HAP-1 (cell line): ENCODE data around the gene MEI4.
A peak's percentile ranks its signal among the peaks of the same experiment; 100 is the strongest.

Experiments used
- DNase-seq, 2 experiments: peaks; one replicate each; pipeline ENCODE4 v3.0.0-alpha.2; 2016 to 2020; ENCODE audit warnings: low spot score in 2 of 2
- H3K27me3 ChIP-seq: fragments of 250-450 bp; sonication (Bioruptor Pico); 2 replicates; pipeline ENCODE4 v1.5.1; 2020; ENCODE audit warnings: low read depth, mild to moderate bottlenecking, moderate library complexity
- H3K36me3 ChIP-seq: fragments of 250-450 bp; sonication (Bioruptor Pico); replicated peaks from 2 replicates; pipeline ENCODE4 v1.5.1; 2020; ENCODE audit warnings: mild to moderate bottlenecking
- H3K4me1 ChIP-seq: fragments of 250-450 bp; sonication (Bioruptor Pico); 2 replicates; pipeline ENCODE4 v1.5.1; 2020; ENCODE audit warnings: mild to moderate bottlenecking
- H3K4me3 ChIP-seq: fragments of 250-450 bp; sonication (Bioruptor Pico); 2 replicates; pipeline ENCODE4 v1.5.1; 2020; ENCODE audit warnings: mild to moderate bottlenecking, moderate library complexity
- H3K9me3 ChIP-seq: fragments of 250-450 bp; sonication (Bioruptor Pico); 2 replicates; pipeline ENCODE4 v1.5.1; 2020; ENCODE audit warnings: mild to moderate bottlenecking, moderate library complexity
- in situ Hi-C: fragments of 300-500 bp; cut with MboI; formaldehyde crosslinking; loops from 3 replicates; pipeline ENCODE4 v1.14.3; 2020; ENCODE audit warnings: low sequenced_read_pairs, inconsistent platforms, mixed read lengths

MEI4 gene, protein sequence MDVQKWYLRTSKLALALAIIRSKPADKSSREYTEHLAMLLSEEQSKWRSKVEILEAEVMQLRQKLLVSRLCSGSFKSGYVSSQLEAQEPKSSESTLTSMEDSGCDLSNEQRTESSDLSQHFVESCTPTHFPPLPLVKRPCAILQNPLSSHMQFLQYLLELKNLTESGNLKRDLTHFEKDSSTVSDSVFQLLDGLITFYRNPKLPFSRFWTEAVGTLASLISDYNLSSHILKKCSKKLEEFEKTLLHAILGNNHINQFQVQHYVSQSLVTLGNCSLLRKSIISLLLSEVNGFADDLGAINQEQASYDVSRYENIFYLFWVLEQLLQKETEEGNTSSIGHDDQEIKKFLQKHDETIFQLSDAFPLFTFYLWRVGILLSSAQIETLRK

DNA sequence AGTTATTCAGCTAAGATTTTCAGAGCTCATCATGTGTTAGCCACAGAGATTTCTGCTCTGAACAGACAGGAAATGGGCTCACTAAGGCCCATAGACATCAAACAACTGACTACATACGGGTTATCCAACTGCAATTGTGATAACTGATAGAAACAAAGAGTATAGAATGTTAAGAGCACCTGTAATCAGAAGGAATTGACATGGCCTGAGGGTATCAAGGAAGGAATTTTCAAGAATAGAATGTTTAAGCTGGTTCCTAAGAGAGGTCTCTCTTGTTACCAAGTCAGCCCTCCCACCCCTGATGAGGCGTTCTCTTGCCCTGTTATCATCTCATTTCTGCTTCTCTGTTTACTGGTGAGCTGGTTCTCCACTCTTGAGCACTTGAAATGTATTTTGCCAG is at the start of gene MEI4:
MEI4 (plus strand) TSS at position 301 of the 400 bp plus-strand sequence. CDS start 37,633 bp downstream, outside the sequence.
- H3K4me3 ChIP-seq, result no peak within 1 kb of the TSS
- no peaks in the 10 kb centered on the region for H3K9me3 ChIP-seq
- in situ Hi-C loops, result no loop called here
- H3K27me3 ChIP-seq, result no peaks in the 10 kb centered on the region
- no peaks in the 10 kb centered on the region for H3K36me3 ChIP-seq
- no peaks in the 10 kb centered on the region for H3K4me1 ChIP-seq
- DNase-seq, result no peak

DNA sequence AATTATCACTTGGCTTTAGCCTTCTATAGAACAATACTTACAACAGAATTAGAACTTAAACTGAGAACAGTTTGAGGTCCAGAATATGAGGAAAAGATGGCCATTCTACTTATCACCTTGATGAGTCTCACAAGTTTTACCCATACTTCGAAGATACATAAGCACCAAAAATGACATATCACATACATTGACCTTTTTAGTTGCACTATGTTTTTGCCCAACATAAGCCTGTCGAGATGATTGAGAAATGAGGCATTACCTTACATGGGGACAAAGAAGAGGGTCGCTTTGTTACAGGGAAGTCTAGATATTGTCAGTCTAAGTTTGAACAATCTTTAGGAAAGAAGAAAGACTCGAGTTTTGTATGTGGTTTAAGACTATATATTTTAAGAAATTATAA is 48.4 kb upstream of the MEI4 start:
- Histone ChIP-seq H3K9me3 (no peaks in the 10 kb centered on the region), H3K27me3 (0 out of 2 replicates have a peak, but pooled peaks cover 2% of the 10 kb centered on the region), H3K4me3 (no peak overlapping the region), H3K4me1 (no peaks in the 10 kb centered on the region), H3K36me3 (no peaks in the 10 kb centered on the region)
- DNase-seq, result no peak
- in situ Hi-C loops, result no loop called here

DNA sequence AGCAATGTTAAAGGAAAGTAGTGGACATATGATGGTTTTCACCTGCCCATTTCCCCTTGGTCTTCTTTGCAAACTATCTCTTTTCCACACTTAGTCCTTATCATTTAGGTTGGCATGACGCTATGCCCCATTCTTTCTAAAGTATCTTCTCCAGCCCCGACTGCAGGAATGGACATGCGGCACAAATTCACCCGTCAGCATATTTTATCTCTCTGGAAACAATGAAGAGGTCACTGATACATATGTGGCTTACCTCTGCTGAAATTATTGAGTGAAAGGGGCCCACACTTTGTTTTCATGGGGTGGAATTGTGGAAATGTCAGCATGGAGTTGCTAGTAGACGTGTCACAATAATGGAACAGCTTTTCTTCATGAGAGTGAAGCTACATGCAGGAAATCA is 45.8 kb upstream of the MEI4 start:
- Histone ChIP-seq H3K27me3 (0 out of 2 replicates have a peak, but pooled peaks cover 2% of the 10 kb centered on the region), H3K4me1 (no peaks in the 10 kb centered on the region), H3K36me3 (no peaks in the 10 kb centered on the region), H3K4me3 (no peak overlapping the region), H3K9me3 (no peaks in the 10 kb centered on the region)
- no peak for DNase-seq
- in situ Hi-C loops, result no loop called here

DNA sequence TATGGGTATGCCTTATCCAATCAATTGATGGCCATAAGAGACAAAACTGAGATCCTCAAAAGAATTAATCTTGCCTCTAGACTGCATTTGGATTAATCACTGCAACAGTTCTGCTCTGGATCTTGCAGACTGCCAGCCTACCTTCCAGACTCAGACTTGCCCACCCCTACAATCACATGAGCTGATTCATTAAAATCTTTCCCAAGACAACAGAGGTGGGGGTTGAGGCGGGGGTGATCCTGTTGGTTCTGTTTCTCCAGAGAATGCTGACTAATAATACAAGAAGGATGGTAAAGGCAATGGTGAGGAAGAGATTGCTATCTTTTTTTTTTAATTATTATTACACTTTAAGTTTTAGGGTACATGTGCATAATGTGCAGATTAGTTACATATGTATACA is 43.7 kb upstream of the MEI4 start:
- H3K9me3 ChIP-seq, result no peaks in the 10 kb centered on the region
- 0 out of 2 replicates have a peak, but pooled peaks cover 2% of the 10 kb centered on the region for H3K27me3 ChIP-seq
- in situ Hi-C loops, result no loop called here
- no peaks in the 10 kb centered on the region for H3K4me1 ChIP-seq
- H3K4me3 ChIP-seq, result no peak overlapping the region
- DNase-seq, result no peak
- no peaks in the 10 kb centered on the region for H3K36me3 ChIP-seq

DNA sequence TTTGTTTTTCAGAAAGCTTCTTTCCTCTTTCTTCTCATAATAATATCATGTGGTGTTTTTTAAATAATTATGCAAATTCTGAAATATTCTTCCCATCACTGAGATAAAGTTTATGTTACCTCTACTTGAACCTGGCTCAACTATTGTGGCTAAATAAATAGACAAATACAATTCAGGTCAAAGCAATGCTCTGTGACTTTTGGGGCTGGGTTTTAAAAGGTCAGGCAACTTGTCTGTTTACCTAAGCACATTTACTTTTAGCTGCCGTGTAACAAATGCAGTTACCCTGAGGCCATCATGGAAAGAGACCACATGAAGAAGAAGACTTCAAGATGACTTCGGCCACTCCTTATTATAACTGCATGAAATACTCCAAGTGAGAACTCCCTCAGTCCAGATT is 33.7 kb upstream of the MEI4 start:
- Histone ChIP-seq H3K4me1 (no peaks in the 10 kb centered on the region), H3K4me3 (no peak overlapping the region), H3K27me3 (no peaks in the 10 kb centered on the region), H3K9me3 (no peaks in the 10 kb centered on the region), H3K36me3 (no peaks in the 10 kb centered on the region)
- in situ Hi-C loops, result no loop called here
- no peak for DNase-seq

DNA sequence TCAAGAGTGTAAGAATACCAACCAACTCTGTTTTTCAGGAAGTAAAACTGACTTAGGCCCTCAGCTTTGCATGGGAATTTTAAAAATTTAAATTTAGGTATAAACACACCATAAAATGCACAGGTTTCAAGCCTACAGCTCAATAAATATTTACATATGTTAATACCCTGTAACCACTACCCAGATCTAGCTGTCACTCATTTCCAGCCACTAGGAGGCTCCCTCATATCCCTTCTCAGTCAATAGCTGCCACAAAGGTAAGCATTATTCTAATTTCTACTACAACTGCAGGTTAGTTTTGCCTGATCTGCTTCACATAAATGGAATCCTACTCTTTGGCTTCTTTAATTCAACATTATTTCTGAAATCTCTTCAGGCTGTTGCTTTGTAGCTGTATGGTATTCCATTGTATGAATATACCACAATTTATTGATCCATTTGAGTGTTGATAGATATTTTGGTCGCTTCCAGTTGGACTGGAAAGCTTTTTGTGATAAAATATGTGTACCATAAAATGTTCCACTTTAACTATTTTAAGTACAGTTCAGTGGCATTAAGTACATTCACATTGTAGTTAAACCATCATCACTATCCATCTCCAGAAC is 32.5 kb upstream of the MEI4 start:
- no peak overlapping the region for H3K4me3 ChIP-seq
- no peaks in the 10 kb centered on the region for H3K9me3 ChIP-seq
- H3K27me3 ChIP-seq, result no peaks in the 10 kb centered on the region
- no peaks in the 10 kb centered on the region for H3K36me3 ChIP-seq
- peak; percentile 21 to 52 for DNase-seq
- in situ Hi-C loops, result no loop called here
- no peaks in the 10 kb centered on the region for H3K4me1 ChIP-seq

DNA sequence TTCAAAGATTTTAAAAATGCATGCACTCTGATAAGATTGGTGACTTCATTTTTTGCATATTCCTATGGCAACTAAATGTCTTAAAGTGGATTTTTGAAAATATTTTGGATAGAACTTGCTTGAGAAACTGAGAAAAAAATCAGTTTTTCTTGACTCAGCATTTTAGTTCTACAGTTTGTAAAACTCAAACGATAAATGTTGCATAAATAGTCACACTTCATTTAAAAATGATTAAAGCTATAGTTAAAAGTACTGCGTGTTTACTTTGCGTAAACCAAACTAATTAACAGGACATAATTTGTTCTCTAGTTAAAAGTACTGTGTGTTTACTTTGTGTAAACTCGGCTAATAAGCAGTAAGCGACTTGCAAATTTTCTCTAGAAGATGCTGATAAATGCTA is 28.3 kb upstream of the MEI4 start:
- Histone ChIP-seq H3K9me3 (no peaks in the 10 kb centered on the region), H3K36me3 (no peaks in the 10 kb centered on the region), H3K27me3 (no peaks in the 10 kb centered on the region), H3K4me1 (no peaks in the 10 kb centered on the region), H3K4me3 (no peak overlapping the region)
- in situ Hi-C loops, result no loop called here
- no peak for DNase-seq

DNA sequence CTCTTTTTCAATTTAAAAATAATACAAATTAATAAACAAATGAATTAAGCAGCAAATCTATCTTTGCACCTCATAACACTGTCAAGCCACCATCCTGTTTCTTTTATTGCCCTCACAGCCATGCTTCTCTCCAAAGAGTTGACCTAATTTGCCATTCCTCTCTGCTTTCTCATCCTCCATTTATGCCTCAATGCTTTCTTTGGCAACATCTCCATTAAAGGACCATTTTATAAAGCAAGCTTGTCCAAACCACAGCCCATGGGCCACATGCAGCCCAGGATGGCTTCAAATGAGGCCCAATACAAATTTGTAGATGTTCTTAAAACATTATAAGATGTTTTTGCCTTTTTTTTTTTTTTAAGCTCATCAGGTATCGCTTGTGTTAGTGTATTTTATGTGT is 26.4 kb upstream of the MEI4 start:
- H3K4me1 ChIP-seq, result no peaks in the 10 kb centered on the region
- no peaks in the 10 kb centered on the region for H3K9me3 ChIP-seq
- in situ Hi-C loops, result no loop called here
- DNase-seq, result no peak
- no peak overlapping the region for H3K4me3 ChIP-seq
- H3K27me3 ChIP-seq, result no peaks in the 10 kb centered on the region
- no peaks in the 10 kb centered on the region for H3K36me3 ChIP-seq

DNA sequence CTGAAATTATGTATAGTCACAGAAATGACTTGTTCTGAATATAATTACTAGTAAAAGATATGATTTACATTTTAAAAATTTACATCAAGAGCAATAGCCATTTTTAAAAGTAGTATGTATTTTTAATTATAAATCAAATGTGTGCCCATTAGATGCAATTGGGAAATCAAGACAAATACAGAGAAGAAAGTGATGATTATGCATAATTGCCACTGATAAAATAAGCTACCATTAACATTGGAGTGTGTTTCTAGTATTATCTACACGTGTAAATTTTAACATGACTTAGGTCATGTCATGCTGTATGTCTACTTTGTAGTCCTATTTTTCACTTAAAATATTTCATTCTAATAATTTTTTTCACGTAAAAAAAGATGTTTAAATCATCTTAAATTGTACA is 22.8 kb upstream of the MEI4 start:
- no peaks in the 10 kb centered on the region for H3K9me3 ChIP-seq
- no peaks in the 10 kb centered on the region for H3K4me1 ChIP-seq
- H3K36me3 ChIP-seq, result no peaks in the 10 kb centered on the region
- no peaks in the 10 kb centered on the region for H3K27me3 ChIP-seq
- in situ Hi-C loops, result no loop called here
- DNase-seq, result no peak
- H3K4me3 ChIP-seq, result no peak overlapping the region

DNA sequence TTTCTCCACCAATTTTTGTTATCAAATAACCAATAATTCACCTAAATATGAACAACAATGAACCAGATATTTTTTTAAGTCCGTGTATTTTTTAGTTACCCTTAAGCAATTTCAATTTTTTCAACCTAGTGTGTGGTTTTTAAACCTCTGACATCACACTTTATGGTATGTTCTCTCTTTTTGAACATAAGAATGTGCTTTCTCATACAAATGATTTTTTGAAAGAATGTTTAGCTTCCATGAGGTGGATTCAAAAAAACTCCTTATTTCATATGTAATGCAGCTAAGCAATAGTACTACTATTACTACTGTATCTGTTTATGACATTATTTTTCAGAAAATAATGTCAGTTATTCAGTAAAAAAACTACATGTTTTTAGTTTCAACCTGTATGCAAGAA is 19.4 kb upstream of the MEI4 start:
- DNase-seq, result no peak
- Histone ChIP-seq H3K4me3 (no peak overlapping the region), H3K9me3 (no peaks in the 10 kb centered on the region), H3K36me3 (no peaks in the 10 kb centered on the region), H3K4me1 (no peaks in the 10 kb centered on the region), H3K27me3 (no peaks in the 10 kb centered on the region)
- in situ Hi-C loops, result no loop called here

DNA sequence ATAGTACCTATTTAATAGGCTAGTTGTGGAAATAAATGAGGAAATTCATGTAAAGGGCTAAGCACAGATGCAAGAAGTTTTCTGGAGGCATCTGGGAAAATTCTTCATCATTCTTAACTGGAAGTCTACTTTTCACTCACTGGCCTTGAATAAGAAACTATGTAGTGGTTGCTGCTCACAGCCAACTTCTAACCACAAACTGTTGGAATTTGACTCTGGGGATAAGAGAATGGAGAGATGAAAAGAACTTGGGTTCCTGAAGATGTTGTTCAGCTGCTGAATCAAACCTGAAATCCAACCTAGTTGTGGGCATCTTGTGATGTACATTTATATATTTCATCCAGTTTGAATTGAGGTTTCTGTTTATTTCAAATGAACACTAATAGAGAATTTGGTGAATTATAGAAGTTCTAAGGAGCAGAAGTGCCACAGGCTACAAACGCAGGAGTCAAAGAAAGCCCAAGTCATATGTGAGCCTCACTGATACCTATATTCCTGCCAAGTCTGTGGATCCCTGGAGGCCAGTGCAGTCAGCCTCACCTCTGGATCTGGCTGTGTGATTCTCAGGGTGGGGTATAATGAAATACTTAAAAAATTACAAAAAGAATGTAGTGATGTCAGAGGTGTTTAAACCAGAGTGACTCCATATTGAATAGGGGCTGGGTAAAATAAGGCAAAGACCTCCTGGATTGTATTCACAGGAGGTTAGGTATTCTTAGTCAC is 18.7 kb upstream of the MEI4 start:
- Histone ChIP-seq H3K4me1 (no peaks in the 10 kb centered on the region), H3K36me3 (no peaks in the 10 kb centered on the region), H3K27me3 (no peaks in the 10 kb centered on the region), H3K4me3 (no peak overlapping the region), H3K9me3 (no peaks in the 10 kb centered on the region)
- in situ Hi-C loops, result no loop called here
- no peak for DNase-seq

DNA sequence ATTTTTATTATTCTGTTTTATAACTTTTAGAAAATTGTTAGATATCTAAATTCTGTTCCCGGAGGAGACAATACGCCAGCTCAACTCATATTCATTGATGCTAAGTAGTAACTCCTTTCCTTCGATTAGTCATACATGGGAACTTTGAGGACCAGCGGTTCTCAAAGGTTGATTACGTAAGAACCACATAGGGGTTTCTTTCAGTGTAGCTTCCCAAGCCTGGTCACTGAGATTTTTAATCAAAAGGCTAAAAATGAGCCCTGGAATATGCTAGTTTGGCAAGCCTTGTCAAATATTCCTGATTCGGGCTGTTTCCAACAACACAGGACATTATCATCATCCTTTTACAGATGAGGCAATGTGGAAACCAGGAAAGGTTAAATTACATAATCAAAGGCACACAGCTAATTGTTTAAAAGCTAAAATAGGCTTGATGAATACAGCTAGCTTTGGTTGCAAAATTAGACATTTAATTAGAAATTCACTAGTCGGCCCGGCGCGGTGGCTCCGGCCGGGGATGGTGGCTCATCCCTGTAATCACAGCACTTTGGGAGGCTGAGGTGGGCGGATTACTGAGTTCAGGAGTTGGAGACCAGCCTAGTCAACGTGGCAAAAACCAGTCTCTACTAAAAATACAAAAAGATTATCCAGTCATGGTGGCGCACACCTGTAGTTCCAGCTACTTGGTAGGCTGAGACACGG is 14.6 kb upstream of the MEI4 start:
- Histone ChIP-seq H3K4me3 (no peak overlapping the region), H3K36me3 (no peaks in the 10 kb centered on the region), H3K4me1 (no peaks in the 10 kb centered on the region), H3K9me3 (no peaks in the 10 kb centered on the region), H3K27me3 (peaks cover 6% of the 10 kb centered on the region; the same call in 1 of the 2 replicates)
- in situ Hi-C loops, result no loop called here
- no peak for DNase-seq

DNA sequence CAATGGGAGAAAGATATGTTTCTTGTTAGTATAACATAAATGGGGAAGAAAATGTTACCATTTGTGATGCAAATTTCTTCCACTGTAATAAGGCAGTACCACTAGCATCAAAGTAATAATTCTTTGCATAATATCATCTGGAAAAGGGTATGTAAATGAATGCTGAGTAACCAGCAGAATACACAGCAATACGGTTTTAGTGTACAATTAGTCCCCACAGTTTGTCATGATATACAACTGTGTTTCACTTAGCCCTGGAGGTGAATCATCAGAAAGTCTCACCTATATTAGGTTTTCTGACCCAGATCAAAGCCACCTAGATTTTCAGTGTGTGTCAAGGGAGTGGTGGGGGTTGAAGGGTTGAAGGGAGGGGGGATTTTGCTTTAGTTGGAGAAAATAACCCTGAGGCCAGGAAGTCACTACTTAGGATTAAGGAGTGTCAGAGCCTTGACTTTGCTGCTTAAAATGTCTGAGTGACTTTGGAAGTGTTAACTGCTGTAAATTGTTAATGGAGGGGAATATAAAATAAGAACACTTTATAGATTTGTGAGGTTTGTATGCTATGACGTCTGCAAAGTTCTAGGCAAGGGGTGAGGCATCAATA is 8.6 kb upstream of the MEI4 start:
- H3K4me1 ChIP-seq, result no peaks in the 10 kb centered on the region
- H3K36me3 ChIP-seq, result no peaks in the 10 kb centered on the region
- peaks cover 13% of the 10 kb centered on the region for H3K27me3 ChIP-seq
- H3K4me3 ChIP-seq, result no peak overlapping the region
- in situ Hi-C loops, result no loop called here
- no peaks in the 10 kb centered on the region for H3K9me3 ChIP-seq
- no peak for DNase-seq
